Hematopoietic multipotent progenitor cell treated with erythropoietin and hydrocortisone succinate and interleukin-3 and kit ligand, for 4 days (in vitro differentiated cells): Measurements from ENCODE around the gene ISM1.

Source experiments
- DNase-seq: peaks from one replicate; pipeline ENCODE4 v3.0.0-alpha.2; 2015

ISM1 gene

DNA sequence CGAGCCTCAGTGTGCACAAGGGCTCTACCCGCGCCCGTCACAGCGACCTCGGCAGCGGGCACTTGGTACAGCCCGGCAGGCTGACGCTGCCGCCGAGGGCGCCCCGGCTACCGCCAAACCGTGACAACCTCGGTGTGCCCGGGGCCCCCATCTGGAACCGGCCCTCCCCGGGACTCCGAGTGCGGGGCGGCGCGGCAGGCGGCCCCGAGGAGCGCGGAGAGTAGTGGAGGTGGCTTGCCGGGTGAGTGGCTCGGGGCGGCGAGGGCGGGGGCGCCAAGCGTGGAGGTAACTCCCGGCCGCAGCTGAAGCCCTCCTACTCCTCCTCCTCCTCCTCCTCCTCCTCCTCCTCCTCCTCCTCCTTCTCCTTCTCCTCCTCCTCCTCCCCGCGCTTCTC, at the start of gene ISM1:
Gene ISM1, plus strand, starts transcription at position 371 of the 394 bp plus-strand sequence. CDS start 503 bp downstream, outside the sequence.
- peak; percentile 46 for DNase-seq

DNA sequence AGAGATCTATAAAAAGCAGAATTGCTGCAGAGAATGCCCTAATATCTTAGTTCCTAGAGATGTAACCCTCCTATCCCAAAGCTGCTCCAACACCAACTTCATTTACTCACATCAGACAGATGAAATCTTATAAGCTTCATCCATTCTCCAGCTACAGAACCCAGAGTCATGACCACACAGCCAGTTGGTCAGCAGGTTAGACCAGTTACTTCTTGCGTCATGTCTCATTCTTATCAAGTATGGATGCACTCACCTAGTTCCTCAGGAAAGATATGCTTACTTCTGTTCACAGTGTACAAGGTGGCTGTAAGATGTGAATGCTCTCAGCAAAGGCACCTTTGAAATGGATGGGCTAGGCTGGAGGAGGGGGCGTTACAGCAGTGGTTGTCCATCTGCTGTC, 47.9 kb upstream of the ISM1 start:
- DNase-seq = no peak

DNA sequence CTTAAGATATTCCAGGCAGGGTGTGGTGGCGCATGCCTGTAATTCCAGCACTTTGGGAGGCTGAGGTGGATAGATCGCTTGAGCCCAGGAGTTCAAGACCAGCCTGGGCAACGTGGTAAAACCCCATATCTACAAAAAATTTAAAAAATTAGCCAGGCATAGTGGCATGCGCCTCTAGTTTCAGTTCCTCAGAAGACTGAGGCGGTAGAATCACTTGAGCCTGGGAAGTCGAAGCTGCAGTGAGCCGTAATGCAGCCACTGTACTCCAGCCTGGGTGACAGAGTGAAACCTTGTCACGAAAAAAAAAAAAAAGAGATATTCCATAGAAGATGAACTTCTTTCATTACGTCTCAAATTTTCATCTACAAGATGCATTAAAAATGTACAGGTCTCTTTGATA, 46.7 kb upstream of the ISM1 start:
- DNase-seq = no peak

DNA sequence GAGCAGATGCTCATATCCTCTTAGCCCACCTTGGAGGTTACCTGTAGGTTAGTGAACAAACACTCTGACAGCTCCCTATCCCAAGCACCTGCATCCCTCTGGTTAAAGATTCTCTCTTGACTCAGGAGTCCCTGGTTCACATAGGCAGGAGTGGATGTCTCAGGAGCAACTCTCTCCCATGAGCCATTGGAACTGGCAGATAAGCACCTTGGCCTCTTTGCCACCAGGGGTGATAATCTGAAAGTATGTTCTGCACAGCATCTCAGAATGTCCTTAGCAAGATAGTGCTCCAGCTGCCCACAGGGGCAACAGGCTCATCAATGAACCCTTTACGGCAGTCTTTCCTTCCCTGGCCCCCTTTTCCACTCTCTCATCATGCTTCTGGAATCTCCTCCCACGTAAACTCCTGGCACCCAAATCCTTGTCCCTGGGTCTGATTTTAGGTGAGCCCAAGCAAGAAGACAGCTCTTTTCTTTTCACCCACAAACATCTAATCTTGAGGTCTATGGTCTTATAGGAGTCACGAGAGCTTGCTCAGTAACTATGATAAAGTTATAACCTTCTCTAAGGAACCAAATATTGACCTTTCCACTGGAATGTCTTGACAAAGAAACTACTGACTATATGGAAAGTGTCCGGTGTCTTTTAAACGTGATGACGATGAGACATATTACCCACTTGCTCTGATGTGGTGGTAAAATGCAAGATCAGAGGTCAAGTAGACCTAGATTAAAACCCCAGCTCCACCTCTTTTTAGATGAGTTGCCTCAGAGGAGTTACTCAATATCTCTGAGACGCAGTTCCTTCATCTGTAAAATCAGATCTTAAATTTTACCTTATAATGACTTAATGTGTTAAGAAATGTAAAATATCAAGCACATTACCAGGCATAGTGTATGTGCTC, 39.8 kb upstream of the ISM1 start:
- DNase-seq = peak; percentile 7

GRCh38 chr20:13183005-13183404, 38.1 kb upstream of the ISM1 start:
- no peak for DNase-seq

- no peak for DNase-seq
Observed at GRCh38 chr20:13186043-13186774, 34.9 kb upstream of the ISM1 start.

- DNase-seq = no peak
Observed at GRCh38 chr20:13187899-13188298, 33.2 kb upstream of the ISM1 start.

GRCh38 chr20:13199279-13199678, 21.8 kb upstream of the ISM1 start:
- DNase-seq = no peak

- DNase-seq = no peak
Observed at GRCh38 chr20:13200767-13201500, 20.1 kb upstream of the ISM1 start.

- peak; percentile 47 for DNase-seq
Observed at GRCh38 chr20:13202565-13202964, 18.5 kb upstream of the ISM1 start.

DNA sequence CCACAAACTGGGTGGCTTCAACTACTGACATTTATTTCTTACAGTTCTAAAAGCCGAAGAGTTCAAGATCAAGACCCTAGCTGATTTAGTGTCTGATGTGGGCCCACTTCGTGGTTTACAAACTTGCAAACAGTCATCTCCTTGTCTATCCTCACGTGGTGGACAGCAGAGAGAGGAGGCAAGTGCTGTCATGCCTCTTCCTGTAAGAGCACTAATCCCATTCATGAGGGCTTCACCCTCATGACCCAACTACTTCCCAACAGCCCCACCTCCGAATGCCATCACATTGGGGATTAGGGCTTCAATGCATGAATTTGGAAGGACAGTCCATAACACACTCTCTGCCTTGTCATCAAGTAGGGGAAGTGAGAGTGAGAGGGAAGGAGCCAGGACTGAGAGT, 15.6 kb upstream of the ISM1 start:
- DNase-seq = no peak

GRCh38 chr20:13205848-13206434, 15.1 kb upstream of the ISM1 start:
- no peak for DNase-seq

DNA sequence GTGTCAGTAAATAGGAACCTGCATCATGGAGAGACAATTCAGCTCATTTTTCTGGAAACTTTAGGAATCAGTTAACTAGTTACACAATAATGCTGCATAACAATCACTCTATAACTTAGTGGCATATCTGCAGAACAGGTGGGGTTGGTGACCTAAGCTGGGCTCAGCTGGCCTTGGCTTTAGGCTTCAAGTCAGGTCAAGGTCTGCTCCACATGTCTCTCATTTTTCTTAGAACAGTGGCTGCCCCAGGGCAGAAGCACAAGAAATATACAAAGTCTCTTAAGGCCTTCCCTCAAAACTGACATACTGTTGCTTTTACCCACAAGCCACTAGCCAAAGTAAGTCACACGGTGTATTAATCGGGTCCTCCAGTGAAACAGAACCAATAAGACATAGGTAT, 14.1 kb upstream of the ISM1 start:
- DNase-seq = no peak

GRCh38 chr20:13211956-13212618, 9.0 kb upstream of the ISM1 start:
- no peak for DNase-seq

DNA sequence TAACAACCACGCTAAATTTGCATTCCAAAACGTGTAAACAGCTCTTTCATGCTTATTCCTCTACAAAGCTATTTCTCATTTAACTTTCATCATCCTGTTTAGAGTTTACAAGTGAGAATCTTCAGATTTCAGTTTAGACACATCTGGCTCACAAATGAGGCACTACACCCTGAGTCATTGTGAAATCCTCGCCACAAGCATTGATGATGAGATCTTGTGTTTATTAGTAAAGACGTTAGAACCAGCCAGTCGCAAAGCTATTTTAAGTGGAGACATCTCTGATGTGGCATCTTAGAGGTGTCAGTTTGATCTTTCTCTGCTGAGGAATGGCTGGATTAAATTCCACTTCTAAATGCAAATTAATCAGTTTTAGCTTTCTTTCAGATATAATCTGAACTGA, 8.3 kb upstream of the ISM1 start:
- DNase-seq = peak; percentile 32

DNA sequence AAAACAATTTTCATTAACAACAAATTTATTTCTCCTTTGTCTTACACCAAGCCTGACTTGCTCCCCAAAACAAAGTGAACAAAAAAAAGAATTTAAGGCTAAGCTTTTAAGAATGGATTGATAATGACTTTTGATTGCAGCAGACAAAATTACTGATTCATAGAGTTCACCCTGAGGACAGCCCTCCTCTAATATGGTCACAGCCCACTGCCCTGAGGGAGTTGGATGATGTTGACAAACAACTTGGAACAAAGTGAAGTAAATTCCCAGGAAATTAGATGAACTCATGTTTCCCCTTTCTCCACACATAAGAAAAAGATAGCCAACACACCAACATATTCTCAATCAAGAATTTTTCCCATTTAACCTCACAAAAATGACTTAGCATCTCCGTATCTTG, 7.7 kb upstream of the ISM1 start:
- DNase-seq = no peak

DNA sequence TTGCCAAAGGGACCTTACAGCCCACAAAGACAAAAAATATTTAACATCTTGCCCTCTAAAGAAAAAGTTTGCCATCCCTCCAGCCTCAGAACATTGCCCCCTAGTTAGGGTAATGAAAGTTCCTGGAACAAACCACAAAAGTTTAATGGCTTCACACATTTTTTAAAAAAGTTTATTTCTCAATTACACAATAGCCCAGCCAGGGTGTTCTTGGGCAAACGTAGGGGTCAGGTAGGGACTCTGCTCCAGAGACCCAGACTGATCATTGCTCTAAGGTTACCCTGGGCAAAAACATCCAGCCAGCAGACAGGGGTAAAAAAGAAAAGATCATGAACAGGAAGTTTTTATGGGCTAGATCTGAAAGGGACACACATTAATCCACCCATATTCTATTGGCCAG, 4.5 kb upstream of the ISM1 start:
- DNase-seq = no peak

- peak; percentile 11 for DNase-seq
Observed at GRCh38 chr20:13219327-13220193, 1.5 kb upstream of the ISM1 start.

- DNase-seq = peak; percentile 55
Observed at GRCh38 chr20:13220194-13220903, 725 bp upstream of the ISM1 start.

DNA sequence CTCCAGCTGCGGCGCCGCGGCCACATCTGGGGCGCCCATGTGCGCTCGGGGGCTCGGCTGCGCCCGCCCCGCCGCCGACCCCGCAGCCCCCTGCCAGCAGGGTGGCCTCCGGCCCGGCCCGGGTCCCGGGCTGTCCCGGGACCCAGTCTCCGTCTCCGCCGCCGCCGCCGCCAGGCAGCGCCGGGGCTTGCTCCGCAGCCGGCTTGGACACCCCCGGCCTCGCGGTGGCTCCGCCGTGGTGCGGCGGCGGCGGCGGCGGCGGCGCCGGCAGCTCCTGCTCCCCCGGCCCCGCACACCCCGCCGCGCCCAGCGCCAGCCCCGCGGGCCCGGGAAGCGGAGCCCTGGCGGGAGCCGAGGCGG, 219 bp downstream of the ISM1 start:
- DNase-seq = no peak
